GM12878 (cell line): ENCODE data around the gene CHRM2. TPM values are rescaled to one million over a fixed set of nuclear protein-coding genes. Genes with fewer than 3 reads are reported as not detected.
"Not testable (repeated sequence)": the region's sequence is repeated elsewhere in the genome, so short reads cannot be mapped to it uniquely, and the experiment has no call there.

ENCODE experiments used
- ATAC-seq: fragments of 200-7000 bp; cut with Tn5 transposase; 3 replicates; pipeline ENCODE4 v1.9.1; 2020; ENCODE audit warnings: mild to moderate bottlenecking, moderate library complexity
- Bru-seq: library from RNA; stranded (reverse); fragments of 400-500 nt; gene quantifications from one replicate; lab custom pipeline; 2021; lab: Mats Ljungman, UMichigan
- BruChase-seq, 2 experiments: library from RNA; stranded (reverse); fragments of 400-500 nt; gene quantifications; one replicate each; lab custom pipeline; 2021; lab: Mats Ljungman, UMichigan
- BruUV-seq: library from RNA; stranded (reverse); fragments of 400-500 nt; replicated peaks from 2 replicates; lab custom pipeline; 2021; lab: Mats Ljungman, UMichigan
- CTCF ChIA-PET: fragments of 300-600 bp; sonication (Branson Sonifier 250); formaldehyde crosslinking; extraction: SDS; loops from one replicate; lab custom pipeline; 2021; ENCODE audit warnings: inconsistent platforms; lab: Yijun Ruan, JAX
- POLR2A ChIA-PET: fragments of 350-600 bp; formaldehyde crosslinking; extraction: SDS; loops from one replicate; lab custom pipeline; 2021; ENCODE audit warnings: inconsistent platforms; lab: Charles Lee
- RAD21 ChIA-PET: fragments of 300-600 bp; sonication (Branson Sonifier 250); formaldehyde crosslinking; loops from one replicate; lab custom pipeline; 2023; ENCODE audit warnings: antibody characterized with exemption; ENCODE audit not compliant: unreplicated experiment; lab: Charles Lee
- SMC1A ChIA-PET: fragments of 300-600 bp; sonication (Branson Sonifier 250); formaldehyde crosslinking; loops from one replicate; lab custom pipeline; 2023; ENCODE audit not compliant: unreplicated experiment, uncharacterized antibody; lab: Charles Lee
- DNase-seq: peaks from one replicate; pipeline ENCODE4 v3.0.0-alpha.2; 2011; ENCODE audit warnings: low read depth, low spot score
- FAIRE-seq: peaks from 3 replicates; lab custom pipeline; 2011; peaks lifted over from hg19 to GRCh38; lab: Jason Lieb, UNC
- H2AFZ ChIP-seq: 2 replicates; pipeline ENCODE4 v1.6.0; 2011; ENCODE audit warnings: low read depth, low read length, control low read depth; ENCODE audit not compliant: control insufficient read depth
- H3K27ac ChIP-seq: 2 replicates; pipeline ENCODE4 v1.5.1; 2011; ENCODE audit warnings: control low read depth; ENCODE audit not compliant: control insufficient read depth, insufficient read depth
- H3K27me3 ChIP-seq, 2 experiments: replicated peaks in 1 of 2; 2 replicates each; pipeline versions ENCODE4 v1.6.0 to v1.6.1; 2011; ENCODE audit warnings: low read length in 1 of 2; ENCODE audit not compliant: control insufficient read depth in 2 of 2, insufficient read depth in 2 of 2
- H3K36me3 ChIP-seq, 2 experiments: 2 replicates each; pipeline ENCODE4 v1.5.1; 2011; ENCODE audit warnings: low read length in 1 of 2; ENCODE audit not compliant: control insufficient read depth in 2 of 2, insufficient read depth in 2 of 2
- H3K4me1 ChIP-seq: 2 replicates; pipeline ENCODE4 v1.6.1; 2011; ENCODE audit warnings: mild to moderate bottlenecking, low read length, moderate library complexity, mixed read lengths; ENCODE audit not compliant: control insufficient read depth, insufficient read depth
- H3K4me2 ChIP-seq: 2 replicates; pipeline ENCODE4 v1.6.0; 2011; ENCODE audit warnings: control low read depth; ENCODE audit not compliant: control insufficient read depth, insufficient read depth
- H3K4me3 ChIP-seq: fragments of 200-600 bp; sonication (generic); 2 replicates; pipeline ENCODE4 v1.5.1; 2016
- H3K79me2 ChIP-seq: 2 replicates; pipeline ENCODE4 v1.6.0; 2011; ENCODE audit warnings: low read length; ENCODE audit not compliant: control insufficient read depth, insufficient read depth
- H3K9ac ChIP-seq: 2 replicates; pipeline ENCODE4 v1.8.0; 2011; ENCODE audit warnings: low read length, control low read depth, mixed read lengths; ENCODE audit not compliant: control insufficient read depth, insufficient read depth
- H3K9me3 ChIP-seq: replicated peaks from 3 replicates; pipeline ENCODE4 v1.5.1; 2011; ENCODE audit warnings: mild to moderate bottlenecking, low read length; ENCODE audit not compliant: control insufficient read depth, insufficient read depth
- H4K20me1 ChIP-seq: 2 replicates; pipeline ENCODE4 v1.6.0; 2011; ENCODE audit not compliant: control insufficient read depth, insufficient read depth
- CHD4 ChIP-seq: fragments of 200-600 bp; sonication (generic); IDR thresholded peaks from 2 replicates; pipeline ENCODE4 v1.6.1; 2016; ENCODE audit warnings: mild to moderate bottlenecking
- MYB ChIP-seq: fragments of 150-350 bp; IDR thresholded peaks from 2 replicates; pipeline ENCODE4 v1.6.1; 2014; ENCODE audit warnings: mild to moderate bottlenecking, low read depth, low read length, borderline replicate concordance
- SMAD1 ChIP-seq: fragments of 450-650 bp; IDR thresholded peaks from 2 replicates; pipeline ENCODE4 v1.6.1; 2018; ENCODE audit warnings: mild to moderate bottlenecking, low read depth; ENCODE audit not compliant: partially characterized antibody
- SPI1 ChIP-seq: IDR thresholded peaks from 2 replicates; pipeline ENCODE4 v1.6.1; 2011; ENCODE audit warnings: low read depth, mild to moderate bottlenecking, low read length, moderate library complexity, borderline replicate concordance; ENCODE audit not compliant: insufficient read depth
- ZSCAN29 ChIP-seq: fragments of 450-650 bp; IDR thresholded peaks from 2 replicates; pipeline ENCODE4 v1.6.1; 2017; ENCODE audit warnings: mild to moderate bottlenecking, moderate library complexity
- WGBS: methylation state at CpG from one replicate; pipeline ENCODE4 v1.1.6; 2016; ENCODE audit warnings: low lambda C conversion rate; ENCODE audit not compliant: insufficient replicate concordance, insufficient coverage; ENCODE audit errors: missing lambda C conversion rate; 5-methylcytosine and 5-hydroxymethylcytosine counted together
- in situ Hi-C: fragments of 300-500 bp; cut with MboI; formaldehyde crosslinking; loops from 9 replicates; pipeline ENCODE4 v1.14.3; 2018; ENCODE audit warnings: mixed read lengths
- intact Hi-C: fragments of 100-400 bp; cut with micrococcal nuclease; formaldehyde crosslinking; loops from one replicate; pipeline ENCODE4 v1.14.2; 2022; ENCODE audit not compliant: unreplicated experiment
- long read RNA-seq, 2 experiments: library from polyadenylated mRNA; unstranded; transcript quantifications; one replicate each; pipeline ENCODE4 v2.0.0, GENCODE V29; 2019 to 2020
- polyA minus RNA-seq, 3 experiments: library from RNA; depleted of rRNA, polyadenylated mRNA; stranded (reverse); fragments of >200 nt; gene quantifications; 2 replicates each; pipeline ENCODE4 v1.2.3, GENCODE V29; 2011
- polyA plus RNA-seq, 11 experiments: library from polyadenylated mRNA; depleted of rRNA in 4 of 11; unstranded in 6 of 11; stranded (reverse) in 5 of 11; fragments of >200 nt; fragmentation: Nextera tagmentation in 4 of 11; fragmentation: Illumina TruSeq in 1 of 11; extraction: Ambion mirVana in 4 of 11; extraction: Trizol in 1 of 11; gene quantifications; 1 replicate in 1 of 11; 2 replicates in 10 of 11; pipeline versions ENCODE4 v1.2.1 to v1.2.3, GENCODE V29; 2011 to 2016; ENCODE audit warnings: inconsistent platforms in 2 of 11, missing spikeins in 2 of 11, low read depth in 1 of 11
- total RNA-seq, 4 experiments: library from RNA; depleted of rRNA in 3 of 4; stranded (reverse); fragments of >200 nt in 3 of 4; fragmentation: Illumina TruSeq in 1 of 4; extraction: Trizol in 1 of 4; gene quantifications; 2 replicates each; pipeline versions ENCODE4 v1.2.1 to v1.2.3, GENCODE V29; 2013 to 2021
- TF ChIP-seq, protein P1 (sequence below): fragments of 450-650 bp; IDR thresholded peaks from 2 replicates; pipeline ENCODE4 v1.6.1; 2018; ENCODE audit warnings: borderline replicate concordance, mild to moderate bottlenecking; ENCODE audit not compliant: partially characterized antibody
- TF ChIP-seq, protein P2 (sequence below): fragments of 450-650 bp; IDR thresholded peaks from 2 replicates; pipeline ENCODE4 v1.6.1; 2014; ENCODE audit warnings: mild to moderate bottlenecking

Gene CHRM2
- total RNA-seq (2013; cell fraction: nucleolus; rRNA removed) = 0.17 TPM in 1 of 2 replicates, not detected in the other
- total RNA-seq (2014; rRNA removed) (not detected in 2 replicates), total RNA-seq (2014; rRNA removed; fragmentation: Illumina TruSeq; extraction: Trizol) (not detected in 2 replicates), total RNA-seq (2021) (0.05 TPM in 1 of 2 replicates, not detected in the other), polyA plus RNA-seq (2011; rRNA removed) (0.01 TPM in 1 of 2 replicates, not detected in the other), polyA plus RNA-seq (2014; fragmentation: Illumina TruSeq; extraction: Trizol) (not detected in 2 replicates), polyA plus RNA-seq (2014; fragmentation: Nextera tagmentation; extraction: Ambion mirVana) (not detected), polyA plus RNA-seq (2014; rRNA removed) (not detected in 2 replicates), polyA plus RNA-seq (2016; fragmentation: Nextera tagmentation; extraction: Ambion mirVana) (not detected), polyA minus RNA-seq (2011; rRNA and poly(A)+ RNA removed) (not detected in 2 replicates), Bru-seq, nascent RNA (percentile 13 among the genes with signal in this experiment), BruChase-seq, experiment 1, labeled RNA remaining after a 6-hour chase (percentile 12 among the genes with signal in this experiment), BruChase-seq, experiment 2, labeled RNA remaining after a 2-hour chase (percentile 13 among the genes with signal in this experiment)
- polyA plus RNA-seq (2011; ENCODE audit: low read depth) = not detected
- polyA plus RNA-seq (2011; cell fraction: cytosol; rRNA removed) = not detected in 2 replicates
- 0.04 TPM in 1 of 2 replicates, not detected in the other for polyA plus RNA-seq (2011; cell fraction: nucleus; rRNA removed)
- not detected in 2 replicates for polyA plus RNA-seq (2012)
- not detected in 2 replicates for polyA minus RNA-seq (2011; cell fraction: cytosol; rRNA and poly(A)+ RNA removed)
- 0.24 TPM in 1 of 2 replicates, not detected in the other for polyA minus RNA-seq (2011; cell fraction: nucleus; rRNA and poly(A)+ RNA removed)
- long read RNA-seq, experiment 1 = 0 reads
- long read RNA-seq, experiment 2, partial matches to known transcripts = 0 of 2 reads
- long read RNA-seq, experiment 2, other reads (novel, unspliced or antisense) = 2 of 2 reads

DNA sequence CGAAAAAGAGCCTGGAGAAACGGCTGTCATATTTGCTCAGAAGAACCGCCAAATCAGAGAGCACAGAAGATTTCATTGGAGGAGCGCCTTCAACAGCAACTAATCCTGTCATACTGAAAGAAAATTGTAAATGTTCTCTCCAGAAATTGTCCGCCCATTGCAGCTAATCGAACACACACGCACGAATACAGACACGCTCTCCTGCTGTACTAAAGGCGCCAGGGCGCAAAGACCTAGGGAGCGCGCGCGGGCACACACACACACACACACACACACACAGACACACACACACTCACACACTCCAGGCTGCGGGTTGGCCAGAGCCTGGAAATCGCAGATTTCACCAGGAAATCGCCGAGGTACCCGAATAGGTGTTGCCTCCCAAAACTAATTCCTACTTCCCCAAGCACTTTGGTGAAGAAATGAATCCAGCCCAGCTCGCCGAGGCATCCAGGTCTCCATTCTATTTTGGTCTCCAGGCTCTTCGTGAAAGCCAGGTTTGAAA lies at the start of gene CHRM2:
Gene CHRM2 (plus strand): TSS at position 157 of the 505 bp plus-strand sequence. CDS start 146,214 bp downstream, outside the sequence.
- ChIA-PET POLR2A (no interaction called here), CTCF (no interaction called here), SMC1A (no interaction called here), RAD21 (no interaction called here)
- peaks cover 0 to 4% of the 10 kb centered on the region in 2 experiments; a peak in 2 of 4 replicates for H3K27me3 ChIP-seq
- H3K4me1 ChIP-seq = no peaks in the 10 kb centered on the region
- no peak for ATAC-seq
- no peak within 1 kb of the TSS for H2AFZ ChIP-seq
- H3K4me2 ChIP-seq = no peak within 1 kb of the TSS
- no peaks in the 10 kb centered on the region for H3K9me3 ChIP-seq
- intact Hi-C loops = no loop called here
- no peak within 1 kb of the TSS for H3K27ac ChIP-seq
- 17% methylated on average over 23 of the region's 23 CpGs for WGBS
- no peak within 1 kb of the TSS for H3K4me3 ChIP-seq
- H3K9ac ChIP-seq = no peak within 1 kb of the TSS
- in situ Hi-C loops = no loop called here
- DNase-seq = no peak
- no peaks in the 10 kb centered on the region for H3K79me2 ChIP-seq
- no peaks in the 10 kb centered on the region for H3K36me3 ChIP-seq
- no TSS peak for BruUV-seq
- TF ChIP-seq, protein P1, sequence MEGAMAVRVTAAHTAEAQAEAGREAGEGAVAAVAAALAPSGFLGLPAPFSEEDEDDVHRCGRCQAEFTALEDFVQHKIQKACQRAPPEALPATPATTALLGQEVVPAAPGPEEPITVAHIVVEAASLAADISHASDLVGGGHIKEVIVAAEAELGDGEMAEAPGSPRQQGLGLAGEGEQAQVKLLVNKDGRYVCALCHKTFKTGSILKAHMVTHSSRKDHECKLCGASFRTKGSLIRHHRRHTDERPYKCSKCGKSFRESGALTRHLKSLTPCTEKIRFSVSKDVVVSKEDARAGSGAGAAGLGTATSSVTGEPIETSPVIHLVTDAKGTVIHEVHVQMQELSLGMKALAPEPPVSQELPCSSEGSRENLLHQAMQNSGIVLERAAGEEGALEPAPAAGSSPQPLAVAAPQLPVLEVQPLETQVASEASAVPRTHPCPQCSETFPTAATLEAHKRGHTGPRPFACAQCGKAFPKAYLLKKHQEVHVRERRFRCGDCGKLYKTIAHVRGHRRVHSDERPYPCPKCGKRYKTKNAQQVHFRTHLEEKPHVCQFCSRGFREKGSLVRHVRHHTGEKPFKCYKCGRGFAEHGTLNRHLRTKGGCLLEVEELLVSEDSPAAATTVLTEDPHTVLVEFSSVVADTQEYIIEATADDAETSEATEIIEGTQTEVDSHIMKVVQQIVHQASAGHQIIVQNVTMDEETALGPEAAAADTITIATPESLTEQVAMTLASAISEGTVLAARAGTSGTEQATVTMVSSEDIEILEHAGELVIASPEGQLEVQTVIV = no peak
- TF ChIP-seq SPI1 (no peak), MYB (no peak), SMAD1 (no peak), CHD4 (no peak), ZSCAN29 (no peak)
- TF ChIP-seq, protein P2, sequence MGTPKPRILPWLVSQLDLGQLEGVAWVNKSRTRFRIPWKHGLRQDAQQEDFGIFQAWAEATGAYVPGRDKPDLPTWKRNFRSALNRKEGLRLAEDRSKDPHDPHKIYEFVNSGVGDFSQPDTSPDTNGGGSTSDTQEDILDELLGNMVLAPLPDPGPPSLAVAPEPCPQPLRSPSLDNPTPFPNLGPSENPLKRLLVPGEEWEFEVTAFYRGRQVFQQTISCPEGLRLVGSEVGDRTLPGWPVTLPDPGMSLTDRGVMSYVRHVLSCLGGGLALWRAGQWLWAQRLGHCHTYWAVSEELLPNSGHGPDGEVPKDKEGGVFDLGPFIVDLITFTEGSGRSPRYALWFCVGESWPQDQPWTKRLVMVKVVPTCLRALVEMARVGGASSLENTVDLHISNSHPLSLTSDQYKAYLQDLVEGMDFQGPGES = no peak
- TF ChIP-seq, all 136 proteins: peak for 0
- H4K20me1 ChIP-seq = no peaks in the 10 kb centered on the region
- no peak for FAIRE-seq

DNA sequence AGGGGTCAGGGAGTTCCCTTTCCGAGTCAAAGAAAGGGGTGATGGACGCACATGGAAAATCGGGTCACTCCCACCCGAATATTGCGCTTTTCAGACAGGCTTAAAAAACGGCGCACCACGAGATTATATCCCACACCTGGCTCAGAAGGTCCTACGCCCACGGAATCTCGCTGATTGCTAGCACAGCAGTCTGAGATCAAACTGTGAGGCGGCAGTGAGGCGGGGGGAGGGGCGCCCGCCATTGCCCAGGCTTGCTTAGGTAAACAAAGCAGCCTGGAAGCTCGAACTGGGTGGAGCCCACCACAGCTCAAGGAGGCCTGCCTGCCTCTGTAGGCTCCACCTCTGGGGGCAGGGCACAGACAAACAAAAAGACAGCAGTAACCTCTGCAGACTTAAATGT lies 37.1 kb upstream of the CHRM2 start:
- ATAC-seq, H3K36me3 ChIP-seq, FAIRE-seq, H3K9ac ChIP-seq, SMC1A ChIA-PET, H3K4me3 ChIP-seq, H3K9me3 ChIP-seq, H3K4me1 ChIP-seq, H3K79me2 ChIP-seq, RAD21 ChIA-PET, BruUV-seq, DNase-seq, in situ Hi-C loops, H3K27ac ChIP-seq, intact Hi-C loops, H3K4me2 ChIP-seq, CTCF ChIA-PET, POLR2A ChIA-PET, H3K27me3 ChIP-seq, H2AFZ ChIP-seq, H4K20me1 ChIP-seq: not testable (repeated sequence)
- WGBS = 18% methylated on average over 7 of the region's 16 CpGs
